Measurements from ENCODE around the gene DLGAP4.
"Not testable (repeated sequence)": the region's sequence is repeated elsewhere in the genome, so short reads cannot be mapped to it uniquely, and the experiment has no call there.

DLGAP4 gene

DNA sequence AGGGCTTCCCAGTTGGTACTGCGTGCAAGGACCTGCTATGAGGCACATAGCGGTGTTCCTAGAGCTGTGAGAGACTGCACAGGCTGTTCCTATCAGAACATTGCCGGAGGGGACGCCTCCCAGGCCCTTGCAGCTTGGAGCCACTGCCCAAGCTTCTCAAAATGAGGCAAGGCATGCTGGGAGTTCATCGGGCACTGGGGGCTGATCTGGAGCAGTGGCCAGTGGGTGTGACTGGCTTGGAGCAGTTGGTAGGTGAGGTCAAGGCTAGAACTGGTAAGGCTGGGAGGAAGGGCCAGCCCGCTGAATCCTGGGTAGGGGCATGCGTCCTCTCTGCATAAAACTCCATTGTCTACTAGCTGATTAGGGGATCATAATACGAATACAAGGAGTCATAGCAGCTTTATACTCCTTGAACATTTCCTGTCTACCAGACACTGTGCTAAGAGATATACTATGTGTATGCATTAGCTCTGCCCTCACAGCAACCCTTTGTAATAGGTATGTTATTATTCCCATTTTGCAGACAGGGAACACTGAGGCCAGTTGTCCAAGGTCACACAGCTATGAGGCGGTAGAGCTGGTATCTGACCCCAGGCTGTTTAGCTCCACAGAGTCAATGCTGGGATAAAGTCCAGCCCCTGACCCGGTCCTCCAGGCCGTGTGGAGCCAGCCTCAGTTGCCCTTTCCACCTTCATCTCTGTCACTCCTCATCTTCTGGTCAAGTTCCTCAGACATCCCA is 53.7 kb downstream of the DLGAP4 start:
- no peak for FAIRE-seq

GRCh38 chr20:36360429-36360828 is 54.3 kb downstream of the DLGAP4 start:
- FAIRE-seq = no peak

DNA sequence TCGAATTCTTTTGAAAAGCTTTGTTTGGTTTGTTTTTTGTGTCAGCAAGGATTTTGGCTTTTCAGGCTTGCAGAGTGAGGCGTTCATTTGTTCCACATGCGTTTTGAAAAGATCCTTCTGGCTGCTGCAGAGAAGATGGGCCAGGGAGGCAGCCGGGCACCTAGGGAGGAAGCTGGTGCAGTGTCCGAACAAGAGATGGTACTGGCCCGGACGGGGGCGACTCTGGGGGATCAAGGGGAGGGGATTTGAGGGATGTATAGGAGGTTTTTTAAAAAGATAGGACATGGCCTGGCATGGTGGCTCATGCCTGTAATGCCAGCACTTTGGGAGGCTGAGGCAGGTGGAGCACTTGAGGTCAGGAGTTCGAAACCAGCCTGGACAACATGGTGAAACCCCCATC is 55.3 kb downstream of the DLGAP4 start:
- FAIRE-seq = no peak

DNA sequence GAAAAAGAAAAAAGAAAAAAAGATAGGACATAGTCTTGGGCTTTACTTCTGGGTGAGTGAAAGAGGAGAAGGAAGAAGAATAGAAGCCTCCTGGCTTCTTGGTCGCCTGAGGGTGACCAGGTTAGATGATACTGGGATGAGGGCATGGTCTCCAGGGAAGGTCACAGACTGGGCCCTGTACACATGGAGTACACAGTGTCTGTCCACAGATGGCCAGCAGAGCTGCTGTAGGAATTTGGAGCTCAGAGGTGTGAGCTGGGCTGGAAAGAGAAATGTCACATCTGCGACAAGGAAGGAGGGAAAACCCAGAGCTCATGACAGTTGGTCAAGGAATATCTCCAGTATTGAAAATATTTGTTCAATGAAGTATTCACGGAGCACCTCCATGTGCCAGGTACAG is 56.1 kb downstream of the DLGAP4 start:
- no peak for FAIRE-seq

- FAIRE-seq = no peak
These were observed 57.0 kb downstream of the DLGAP4 start for GRCh38 chr20:36362978-36363713.

- no peak for FAIRE-seq
These were observed 58.4 kb downstream of the DLGAP4 start for GRCh38 chr20:36364506-36364905.

GRCh38 chr20:36366623-36367369 is 60.7 kb downstream of the DLGAP4 start:
- FAIRE-seq = no peak

DNA sequence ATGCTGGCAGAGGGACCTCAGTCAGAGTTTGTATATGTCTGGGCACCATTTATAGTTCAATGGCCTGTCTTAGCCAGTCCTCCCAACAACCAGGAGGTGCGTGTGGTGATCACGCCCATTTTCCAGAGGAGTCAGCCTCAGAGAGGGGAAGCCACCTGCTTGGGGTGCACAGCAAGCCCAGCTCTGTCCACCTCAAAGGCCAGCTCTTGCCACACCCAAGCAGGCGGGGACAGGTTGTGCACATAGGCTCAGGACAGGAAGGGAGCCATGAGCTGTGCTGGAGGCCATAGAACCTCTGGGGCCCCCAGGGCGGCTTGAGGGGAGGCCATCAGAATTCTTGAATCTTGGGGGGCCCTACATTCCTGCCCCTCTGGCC is 61.2 kb downstream of the DLGAP4 start:
- FAIRE-seq = no peak

- no peak for FAIRE-seq
These were observed 62.0 kb downstream of the DLGAP4 start for GRCh38 chr20:36367907-36368799.

GRCh38 chr20:36368869-36369268 is 62.7 kb downstream of the DLGAP4 start:
- FAIRE-seq = no peak

- FAIRE-seq = no peak
These were observed 63.6 kb downstream of the DLGAP4 start for GRCh38 chr20:36369739-36370138.

DNA sequence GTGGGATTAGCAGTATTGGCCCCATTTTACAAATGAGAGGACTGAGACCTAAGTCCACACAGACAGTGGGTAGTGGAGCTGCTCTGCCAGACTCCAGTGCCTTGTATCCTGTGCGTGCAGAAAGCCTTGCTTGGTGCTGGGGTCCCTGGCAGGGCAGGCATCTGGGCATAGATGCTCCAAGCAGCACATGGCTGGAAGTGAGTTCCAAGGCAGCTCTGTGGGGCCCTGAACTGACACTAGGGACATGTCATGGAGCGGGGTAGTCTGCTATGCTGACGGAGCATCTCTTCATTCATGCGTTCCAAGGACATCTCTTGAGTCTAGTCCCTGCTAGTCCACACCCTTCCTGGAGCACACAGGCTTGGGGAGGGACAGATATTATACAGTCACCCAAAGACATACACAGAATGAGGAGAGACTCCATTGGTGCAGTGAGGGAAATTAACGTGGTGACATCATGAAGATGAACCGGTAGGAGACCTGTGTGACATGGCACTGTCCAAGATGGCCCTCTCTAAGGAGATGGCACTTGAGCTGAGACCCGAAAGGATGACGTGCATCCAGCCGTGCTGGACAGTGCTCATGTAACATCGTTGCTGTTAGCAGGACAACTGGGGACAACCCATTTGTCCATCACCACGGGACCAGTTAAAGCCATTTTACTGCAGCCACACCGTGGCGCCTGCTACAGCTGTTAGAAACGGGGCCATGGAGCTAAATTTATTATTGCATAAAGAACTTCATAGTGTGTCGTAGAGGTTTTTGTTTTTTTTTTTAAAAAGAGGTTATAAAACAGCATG is 65.1 kb downstream of the DLGAP4 start:
- no peak for FAIRE-seq

DNA sequence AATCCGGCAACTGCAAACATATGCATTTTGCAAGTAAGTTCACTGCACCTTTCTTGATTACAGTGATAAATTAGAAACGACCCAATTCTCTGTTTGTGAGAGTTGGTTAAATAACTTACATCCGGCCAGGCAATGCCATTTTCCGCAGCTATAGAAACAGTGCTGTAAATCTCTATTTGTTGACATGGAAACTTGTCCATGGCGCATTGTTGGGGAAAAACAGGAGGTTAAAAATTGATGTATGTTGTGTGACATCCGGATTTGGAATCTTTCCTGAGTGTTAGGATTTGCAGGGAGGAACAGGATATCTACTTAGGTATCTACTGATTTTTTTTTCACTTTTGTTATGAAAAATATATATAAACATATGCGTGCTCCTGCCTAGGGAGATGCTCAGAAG is 66.5 kb downstream of the DLGAP4 start:
- no peak for FAIRE-seq

DNA sequence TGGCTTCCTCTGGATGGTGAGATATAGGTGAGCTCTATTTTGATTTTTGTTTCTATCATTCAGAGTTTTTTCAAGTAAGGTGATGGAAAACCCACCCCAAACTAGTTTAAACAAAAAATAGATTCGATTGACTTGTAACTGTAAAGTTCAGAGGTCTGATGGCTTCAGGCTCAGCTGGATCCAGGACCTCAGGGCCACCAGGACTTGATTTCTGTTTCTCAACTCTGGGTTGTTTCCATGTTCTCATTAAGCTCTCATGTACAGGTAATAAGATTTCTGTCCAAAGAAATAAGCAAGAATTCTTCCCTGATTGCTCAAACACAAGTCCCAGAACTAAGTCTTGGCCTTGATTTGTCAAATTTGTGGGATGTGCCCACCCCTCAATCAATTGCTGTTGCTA is 67.0 kb downstream of the DLGAP4 start:
- FAIRE-seq = no peak

GRCh38 chr20:36374995-36375394 is 68.9 kb downstream of the DLGAP4 start:
- FAIRE-seq = no peak

DNA sequence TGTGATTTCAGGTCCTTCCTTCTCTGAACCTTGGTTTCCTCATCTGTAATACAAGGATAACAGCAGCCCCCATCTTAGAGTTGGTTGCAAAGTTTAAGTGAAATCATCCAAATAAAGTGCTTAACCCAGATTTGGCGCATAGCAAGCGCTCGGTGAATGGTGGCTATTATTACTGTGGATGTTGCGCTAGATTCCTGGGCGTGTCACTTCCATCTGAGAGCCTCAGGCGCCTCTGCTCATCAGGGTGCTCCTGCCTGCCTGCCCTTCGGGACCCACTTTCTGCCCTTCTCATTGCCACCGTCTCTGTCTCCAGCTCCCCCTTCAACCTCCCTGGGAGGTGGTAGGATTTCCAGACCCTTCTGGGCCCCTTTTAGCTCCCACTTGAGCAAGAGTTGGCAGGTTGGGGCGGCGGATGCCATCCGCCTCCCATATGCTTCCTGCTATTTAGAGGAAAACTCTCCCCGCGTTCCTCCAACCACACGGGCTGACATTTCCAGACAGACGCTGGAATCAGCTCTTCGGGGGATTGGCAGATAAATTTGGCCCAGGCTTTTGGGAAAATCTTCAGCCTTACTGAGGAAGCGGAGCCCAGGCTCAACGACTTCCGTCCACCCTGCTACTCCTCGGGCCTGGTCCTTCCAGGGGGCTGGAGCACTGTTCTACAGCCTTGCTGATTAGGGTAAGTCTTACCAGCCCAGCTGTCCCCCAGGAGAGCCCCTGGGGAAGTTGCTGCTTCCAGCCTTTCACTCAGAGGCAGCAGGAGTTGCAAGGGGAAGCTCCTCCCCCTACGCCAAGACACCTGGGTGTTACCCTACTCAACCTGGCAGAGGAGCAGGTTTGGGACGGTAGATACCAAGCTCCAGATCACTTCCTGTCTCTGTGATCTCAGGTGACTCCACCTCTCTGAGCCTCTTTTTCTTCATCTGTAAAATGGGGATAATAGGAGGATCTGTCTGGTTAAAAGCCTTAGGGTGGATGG is 71.5 kb downstream of the DLGAP4 start:
- FAIRE-seq = no peak

- no peak for FAIRE-seq
These were observed 72.5 kb downstream of the DLGAP4 start for GRCh38 chr20:36378686-36379085.

GRCh38 chr20:36379914-36380313 is 73.8 kb downstream of the DLGAP4 start:
- not testable (repeated sequence) for FAIRE-seq

GRCh38 chr20:36384022-36384619 is 78.0 kb downstream of the DLGAP4 start:
- FAIRE-seq = no peak

DNA sequence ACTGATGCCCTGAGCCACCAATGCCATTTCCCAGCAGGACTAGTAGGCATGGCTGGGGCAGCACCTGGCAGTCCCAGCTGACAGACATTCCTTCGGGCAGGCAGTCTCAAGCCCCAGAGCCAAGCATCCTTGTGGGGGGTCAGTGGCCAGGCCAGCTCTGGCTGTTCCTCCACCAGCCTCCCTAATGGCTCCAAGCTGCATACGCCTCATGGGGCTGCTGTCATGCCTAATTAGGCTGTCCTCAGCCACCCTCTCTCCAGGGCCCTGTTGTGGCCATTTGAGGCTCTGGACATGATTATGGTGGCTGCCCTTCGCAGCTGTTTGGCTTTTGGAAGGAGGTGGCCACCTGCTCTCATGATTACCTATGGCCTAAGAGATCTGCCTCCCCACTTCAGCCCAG is 79.4 kb downstream of the DLGAP4 start:
- FAIRE-seq = no peak

Measured in endometrium (tissue), 2 donors.